ENCODE results near the gene HGS. TPM values are rescaled to one million over a fixed set of nuclear protein-coding genes. Genes with fewer than 3 reads are reported as not detected.

Gene HGS
- total and polyA plus RNA-seq, 2 of the 13 experiments (the other 11 are each of a cell fraction or from before 2014, with no cell fraction given): 73.3 to 78.1 TPM

- TF ChIP-seq FOXK2 (IDR thresholded peaks at IDR 0.05): peak; percentile 40; the same call in 1 of the 2 replicates
- peak; percentile 83; the same call in 1 of the 2 replicates for TF ChIP-seq MAF1 (CRISPR knock-in tag; IDR thresholded peaks at IDR 0.05; ENCODE audit: borderline replicate concordance)
- peak; percentile 99 for TF ChIP-seq ZNF580 (CRISPR knock-in tag; IDR thresholded peaks at IDR 0.05; ENCODE audit: borderline replicate concordance, low read depth)
- TF ChIP-seq ZNF777 (CRISPR knock-in tag; IDR thresholded peaks at IDR 0.05): peak; percentile 78
- TF ChIP-seq ZNF761 (CRISPR knock-in tag; conservative IDR thresholded peaks at IDR 0.05): peak; percentile 78; the same call in 1 of the 2 replicates
- no peak for TF ChIP-seq GTF3A (CRISPR knock-in tag; conservative IDR thresholded peaks at IDR 0.05)
- TF ChIP-seq ZFP90 (CRISPR knock-in tag; IDR thresholded peaks at IDR 0.05; ENCODE audit: borderline replicate concordance): peak; percentile 93
- peak; percentile 84 for TF ChIP-seq SIX4 (CRISPR knock-in tag; IDR thresholded peaks at IDR 0.05)
- peak; percentile 99 for TF ChIP-seq ZNF281 (CRISPR knock-in tag; IDR thresholded peaks at IDR 0.05; ENCODE audit: borderline replicate concordance)
- TF ChIP-seq ZGPAT (CRISPR knock-in tag; IDR thresholded peaks at IDR 0.05): peak; percentile 98
- peak; percentile 91 for TF ChIP-seq ZNF350 (CRISPR knock-in tag; IDR thresholded peaks at IDR 0.05; ENCODE audit: borderline replicate concordance, low read depth)
- TF ChIP-seq ZNF563 (CRISPR knock-in tag; IDR thresholded peaks at IDR 0.05): peak; percentile 94
- TF ChIP-seq ZNF660 (CRISPR knock-in tag; IDR thresholded peaks at IDR 0.05; ENCODE audit: borderline replicate concordance, low read depth): peak; percentile 88; the same call in 1 of the 2 replicates
- TF ChIP-seq HIC2 (CRISPR knock-in tag; IDR thresholded peaks at IDR 0.05; ENCODE audit: low read depth): no peak
- TF ChIP-seq ARNT2 (CRISPR knock-in tag; IDR thresholded peaks at IDR 0.05; ENCODE audit: low read depth): peak; percentile 97
- TF ChIP-seq SATB2 (CRISPR knock-in tag; IDR thresholded peaks at IDR 0.05): peak; percentile 99
- 0 out of 2 replicates have a peak, but pooled peaks have one; percentile 46 for TF ChIP-seq ZNF10 (CRISPR knock-in tag; IDR thresholded peaks at IDR 0.05; ENCODE audit: borderline replicate concordance, low read depth)
- no peak for TF ChIP-seq ZKSCAN1 (IDR thresholded peaks at IDR 0.05; ENCODE audit: low read length)
- TF ChIP-seq PHF20 (CRISPR knock-in tag; IDR thresholded peaks at IDR 0.05): peak; percentile 81
- peak; percentile 86 for TF ChIP-seq ZMYM4 (CRISPR knock-in tag; IDR thresholded peaks at IDR 0.05)
- TF ChIP-seq ATM (IDR thresholded peaks at IDR 0.05; ENCODE audit: borderline replicate concordance): no peak
Observed at GRCh38 chr17:81711814-81712467, 28.1 kb downstream of the HGS start, which contains the start of gene SLC25A10 (continued).
